Measurements from ENCODE around the gene MRPS18B. TPM values are rescaled to one million over a fixed set of nuclear protein-coding genes. Genes with fewer than 3 reads are reported as not detected.
"Not testable (repeated sequence)": the region's sequence is repeated elsewhere in the genome, so short reads cannot be mapped to it uniquely, and the experiment has no call there.

Gene MRPS18B
- total RNA-seq, 1 experiment from 2014 or later = 48.8 TPM

GRCh38 chr6:30643656-30644055 lies 26.0 kb downstream of the MRPS18B start:
- Histone ChIP-seq H3K36me3 (peaks cover 7% of the 10 kb centered on the region; the same call in 1 of the 2 replicates), H3K9me3 (replicated peaks) (no peaks in the 10 kb centered on the region), H3K27ac (no peak overlapping the region), H3K27me3 (no peaks in the 10 kb centered on the region), H3K4me1 (no peaks in the 10 kb centered on the region), H3K4me3 (no peak overlapping the region)
- no peak for DNase-seq

GRCh38 chr6:30644769-30645168 lies 27.1 kb downstream of the MRPS18B start:
- Histone ChIP-seq H3K9me3 (replicated peaks) (no peaks in the 10 kb centered on the region), H3K4me1 (no peaks in the 10 kb centered on the region), H3K27me3 (no peaks in the 10 kb centered on the region), H3K36me3 (peaks cover 7% of the 10 kb centered on the region; the same call in 1 of the 2 replicates), H3K27ac (no peak overlapping the region), H3K4me3 (no peak overlapping the region)
- no peak for DNase-seq

GRCh38 chr6:30645989-30646388 lies 28.3 kb downstream of the MRPS18B start:
- H3K27me3 ChIP-seq = no peaks in the 10 kb centered on the region
- H3K27ac ChIP-seq = no peak overlapping the region
- no peaks in the 10 kb centered on the region for H3K9me3 ChIP-seq (replicated peaks)
- H3K4me1 ChIP-seq = no peaks in the 10 kb centered on the region
- DNase-seq = no peak
- peaks cover 3% of the 10 kb centered on the region for H3K36me3 ChIP-seq
- no peak overlapping the region for H3K4me3 ChIP-seq

GRCh38 chr6:30646450-30647241 lies 29.0 kb downstream of the MRPS18B start, which contains the start of gene C6orf136:
Gene C6orf136, plus strand, starts transcription at chr6:30647133. Its CDS starts 99 bp downstream, at chr6:30647232.
- Histone ChIP-seq H3K27me3 (no peaks in the 10 kb centered on the region), H3K4me3 (peak within 1 kb of the TSS; percentile 82), H3K9me3 (replicated peaks) (no peaks in the 10 kb centered on the region), H3K4me1 (no peaks in the 10 kb centered on the region), H3K36me3 (peaks cover 6% of the 10 kb centered on the region), H3K27ac (peak within 1 kb of the TSS; percentile 68)
- DNase-seq = peak; percentile 94 to 95

- Histone ChIP-seq H3K27ac (peak overlapping the region; percentile 68), H3K27me3 (no peaks in the 10 kb centered on the region), H3K4me1 (no peaks in the 10 kb centered on the region), H3K36me3 (peaks cover 13% of the 10 kb centered on the region), H3K4me3 (peak overlapping the region; percentile 82), H3K9me3 (replicated peaks) (no peaks in the 10 kb centered on the region)
- peak; percentile 80 to 82 for DNase-seq
Observed at GRCh38 chr6:30647242-30648116, 29.8 kb downstream of the MRPS18B start.

- Histone ChIP-seq H3K4me1 (no peaks in the 10 kb centered on the region), H3K27ac (no peak overlapping the region), H3K4me3 (no peak overlapping the region), H3K27me3 (no peaks in the 10 kb centered on the region), H3K9me3 (replicated peaks) (no peaks in the 10 kb centered on the region), H3K36me3 (peaks cover 27% of the 10 kb centered on the region)
- DNase-seq = no peak
Observed at GRCh38 chr6:30651143-30651542, 33.5 kb downstream of the MRPS18B start.

GRCh38 chr6:30654798-30655742 lies 37.4 kb downstream of the MRPS18B start:
- peaks cover 36% of the 10 kb centered on the region for H3K36me3 ChIP-seq

GRCh38 chr6:30655743-30656094 lies 38.1 kb downstream of the MRPS18B start:
- Histone ChIP-seq H3K36me3 (peaks cover 36% of the 10 kb centered on the region), H3K27ac (no peak overlapping the region), H3K4me3 (no peak overlapping the region), H3K9me3 (replicated peaks) (no peaks in the 10 kb centered on the region), H3K27me3 (no peaks in the 10 kb centered on the region), H3K4me1 (no peaks in the 10 kb centered on the region)
- no peak for DNase-seq

More at GRCh38 chr6:30654798-30655742, 37.4 kb downstream of the MRPS18B start:
- no peaks in the 10 kb centered on the region for H3K4me1 ChIP-seq
- H3K27ac ChIP-seq = no peak overlapping the region
- no peak for DNase-seq
- H3K4me3 ChIP-seq = no peak overlapping the region
- H3K9me3 ChIP-seq (replicated peaks) = no peaks in the 10 kb centered on the region
- H3K27me3 ChIP-seq = no peaks in the 10 kb centered on the region

- no peak overlapping the region for H3K4me3 ChIP-seq
- no peaks in the 10 kb centered on the region for H3K9me3 ChIP-seq (replicated peaks)
- peaks cover 32% of the 10 kb centered on the region for H3K36me3 ChIP-seq
- DNase-seq = no peak
- H3K4me1 ChIP-seq = no peaks in the 10 kb centered on the region
- no peaks in the 10 kb centered on the region for H3K27me3 ChIP-seq
- no peak overlapping the region for H3K27ac ChIP-seq
Observed at GRCh38 chr6:30656513-30656912, 38.9 kb downstream of the MRPS18B start.

- no peak for DNase-seq
- Histone ChIP-seq H3K36me3 (peaks cover 33% of the 10 kb centered on the region), H3K27me3 (no peaks in the 10 kb centered on the region), H3K4me3 (no peak overlapping the region), H3K27ac (no peak overlapping the region), H3K4me1 (no peaks in the 10 kb centered on the region), H3K9me3 (replicated peaks) (no peaks in the 10 kb centered on the region)
Observed at GRCh38 chr6:30657454-30657853, 39.8 kb downstream of the MRPS18B start.

- H3K4me3 ChIP-seq; H3K27me3 ChIP-seq; H3K9me3 ChIP-seq (replicated peaks); H3K4me1 ChIP-seq; H3K27ac ChIP-seq; DNase-seq: not testable (repeated sequence)
- peaks cover 31% of the 10 kb centered on the region for H3K36me3 ChIP-seq
Observed at GRCh38 chr6:30657922-30658321, 40.3 kb downstream of the MRPS18B start.

- H3K4me1 ChIP-seq = no peaks in the 10 kb centered on the region
- H3K9me3 ChIP-seq (replicated peaks) = no peaks in the 10 kb centered on the region
- H3K27ac ChIP-seq = no peak overlapping the region
- H3K4me3 ChIP-seq = no peak overlapping the region
- H3K27me3 ChIP-seq = no peaks in the 10 kb centered on the region
- DNase-seq = no peak
- peaks cover 23% of the 10 kb centered on the region for H3K36me3 ChIP-seq
Observed at GRCh38 chr6:30664994-30665767, 47.5 kb downstream of the MRPS18B start.

- not testable (repeated sequence) for H3K4me3 ChIP-seq; H3K4me1 ChIP-seq; H3K27ac ChIP-seq; DNase-seq; H3K27me3 ChIP-seq; H3K9me3 ChIP-seq (replicated peaks)
- H3K36me3 ChIP-seq = peaks cover 23% of the 10 kb centered on the region
Observed at GRCh38 chr6:30666300-30666699, 48.7 kb downstream of the MRPS18B start.

All from SJCRH30 (cell line).